DOHH2 (cell line): ENCODE data around the gene C1QTNF4.
A peak's percentile ranks its signal among the peaks of the same experiment; 100 is the strongest.
"Not testable (repeated sequence)": the region's sequence is repeated elsewhere in the genome, so short reads cannot be mapped to it uniquely, and the experiment has no call there.

ENCODE experiments used
- H3F3A ChIP-seq: fragments of 200-600 bp; sonication (generic), shearing (Covaris generic); 2 replicates; pipeline ENCODE4 v1.6.0; 2016; ENCODE audit warnings: antibody characterized with exemption, mild to moderate bottlenecking; ENCODE audit not compliant: control insufficient read depth, insufficient read depth
- H3K27ac ChIP-seq: fragments of 200-600 bp; sonication (generic); 2 replicates; pipeline ENCODE4 v1.5.1; 2014; ENCODE audit warnings: low read depth, mild to moderate bottlenecking, low read length, moderate library complexity
- H3K27me3 ChIP-seq: fragments of 200-600 bp; sonication (generic); 2 replicates; pipeline ENCODE4 v1.6.1; 2014; ENCODE audit warnings: mild to moderate bottlenecking, low read length, mixed read lengths; ENCODE audit not compliant: control insufficient read depth
- H3K36me3 ChIP-seq: fragments of 200-600 bp; sonication (generic); 2 replicates; pipeline ENCODE4 v1.6.1; 2014; ENCODE audit warnings: mild to moderate bottlenecking, low read length, moderate library complexity, mixed read lengths; ENCODE audit not compliant: control insufficient read depth
- H3K4me1 ChIP-seq: fragments of 200-600 bp; sonication (generic); 2 replicates; pipeline ENCODE4 v1.6.1; 2014; ENCODE audit warnings: mild to moderate bottlenecking, low read length, mixed read lengths; ENCODE audit not compliant: control insufficient read depth
- H3K4me2 ChIP-seq: fragments of 200-600 bp; sonication (generic); 2 replicates; pipeline ENCODE4 v1.6.0; 2014; ENCODE audit warnings: mild to moderate bottlenecking, low read length, moderate library complexity
- H3K4me3 ChIP-seq: fragments of 200-600 bp; sonication (generic); 2 replicates; pipeline ENCODE4 v1.5.1; 2014; ENCODE audit warnings: mild to moderate bottlenecking, low read length, mixed read lengths
- H3K79me2 ChIP-seq: fragments of 200-600 bp; sonication (generic); 2 replicates; pipeline ENCODE4 v1.6.1; 2014; ENCODE audit warnings: mild to moderate bottlenecking, low read length, mixed read lengths; ENCODE audit not compliant: control insufficient read depth
- H3K9me2 ChIP-seq: fragments of 200-600 bp; sonication (generic); replicated peaks from 2 replicates; pipeline ENCODE4 v1.6.1; 2014; ENCODE audit warnings: mild to moderate bottlenecking, low read length, mixed read lengths; ENCODE audit not compliant: control insufficient read depth
- H3K9me3 ChIP-seq: fragments of 200-600 bp; sonication (generic); 2 replicates; pipeline ENCODE4 v1.6.1; 2014; ENCODE audit warnings: antibody characterized with exemption, low read length, mixed read lengths; ENCODE audit not compliant: control insufficient read depth, insufficient read depth
- H4K20me1 ChIP-seq: fragments of 200-600 bp; sonication (generic); 2 replicates; pipeline ENCODE4 v1.6.0; 2014; ENCODE audit warnings: low read depth, mild to moderate bottlenecking, antibody characterized with exemption, low read length, moderate library complexity; ENCODE audit not compliant: control insufficient read depth, insufficient read depth
- CTCF ChIP-seq: fragments of 200-600 bp; sonication (generic); IDR thresholded peaks from one replicate; pipeline ENCODE4 v1.5.1; 2014; ENCODE audit warnings: antibody characterized with exemption, mild to moderate bottlenecking, low read depth, low read length; ENCODE audit not compliant: poor library complexity, severe bottlenecking
- EZH2phosphoT487 ChIP-seq: fragments of 200-600 bp; sonication (generic); IDR thresholded peaks from 2 replicates; pipeline ENCODE4 v1.6.1; 2017; ENCODE audit warnings: borderline replicate concordance, mild to moderate bottlenecking, antibody characterized with exemption, low read length, moderate library complexity, mixed read lengths

The C1QTNF4 gene

GRCh38 chr11:47565340-47566148, 28.7 kb downstream of the C1QTNF4 start, which contains the start of gene PTPMT1:
Gene PTPMT1, plus strand, starts transcription at chr11:47565599. Its CDS starts 24 bp downstream, at chr11:47565623.
- peaks cover 25% of the 10 kb centered on the region for H3K36me3 ChIP-seq
- TF ChIP-seq EZH2phosphoT487 (no peak), CTCF (no peak)
- peak within 1 kb of the TSS; percentile 90 for H3K4me2 ChIP-seq
- 0 out of 2 replicates have a peak, but pooled peaks cover 3% of the 10 kb centered on the region for H3F3A ChIP-seq
- H3K4me1 ChIP-seq, result peaks cover 26% of the 10 kb centered on the region
- H3K27ac ChIP-seq, result peak within 1 kb of the TSS; percentile 55
- H3K27me3 ChIP-seq, result no peaks in the 10 kb centered on the region
- H3K79me2 ChIP-seq, result peaks cover 62% of the 10 kb centered on the region
- peak within 1 kb of the TSS; percentile 99 for H3K4me3 ChIP-seq
- no peaks in the 10 kb centered on the region for H3K9me2 ChIP-seq
- H4K20me1 ChIP-seq, result no peaks in the 10 kb centered on the region
- no peaks in the 10 kb centered on the region for H3K9me3 ChIP-seq

GRCh38 chr11:47564933-47565339, 29.3 kb downstream of the C1QTNF4 start:
- Histone ChIP-seq H3K9me3 (no peaks in the 10 kb centered on the region), H3K4me1 (peaks cover 26% of the 10 kb centered on the region), H4K20me1 (no peaks in the 10 kb centered on the region), H3K4me3 (peak overlapping the region; percentile 99), H3K4me2 (peak overlapping the region; percentile 90), H3K9me2 (no peaks in the 10 kb centered on the region), H3K27ac (peak overlapping the region; percentile 55), H3K36me3 (peaks cover 19% of the 10 kb centered on the region), H3K79me2 (peaks cover 56% of the 10 kb centered on the region), H3F3A (0 out of 2 replicates have a peak, but pooled peaks cover 3% of the 10 kb centered on the region), H3K27me3 (no peaks in the 10 kb centered on the region)
- no peak for TF ChIP-seq EZH2phosphoT487
- no peak for TF ChIP-seq CTCF

GRCh38 chr11:47564366-47564765, 29.8 kb downstream of the C1QTNF4 start:
- H3K9me3 ChIP-seq, H3K9me2 ChIP-seq, H3K27ac ChIP-seq, H3K27me3 ChIP-seq, H3F3A ChIP-seq, H4K20me1 ChIP-seq: not testable (repeated sequence)
- H3K4me2 ChIP-seq, result peak overlapping the region; percentile 90
- H3K36me3 ChIP-seq, result peaks cover 13% of the 10 kb centered on the region
- peaks cover 50% of the 10 kb centered on the region for H3K79me2 ChIP-seq
- peaks cover 26% of the 10 kb centered on the region for H3K4me1 ChIP-seq
- H3K4me3 ChIP-seq, result peak overlapping the region; percentile 99

GRCh38 chr11:47562393-47562792, 31.8 kb downstream of the C1QTNF4 start:
- H3K27me3 ChIP-seq, H4K20me1 ChIP-seq, H3K36me3 ChIP-seq, H3K9me3 ChIP-seq, H3K9me2 ChIP-seq, H3K4me3 ChIP-seq, H3F3A ChIP-seq, H3K4me2 ChIP-seq, H3K27ac ChIP-seq: not testable (repeated sequence)
- peaks cover 26% of the 10 kb centered on the region for H3K4me1 ChIP-seq
- peaks cover 32% of the 10 kb centered on the region for H3K79me2 ChIP-seq
